Hematopoietic multipotent progenitor cell treated with erythropoietin and hydrocortisone succinate and interleukin-3 and kit ligand, for 8 days (in vitro differentiated cells): ENCODE data around the gene CAMK2G.
"Not testable (repeated sequence)": the region's sequence is repeated elsewhere in the genome, so short reads cannot be mapped to it uniquely, and the experiment has no call there.

ENCODE experiments used
- DNase-seq: peaks from one replicate; pipeline ENCODE4 v3.0.0-alpha.2; 2015

CAMK2G gene

DNA sequence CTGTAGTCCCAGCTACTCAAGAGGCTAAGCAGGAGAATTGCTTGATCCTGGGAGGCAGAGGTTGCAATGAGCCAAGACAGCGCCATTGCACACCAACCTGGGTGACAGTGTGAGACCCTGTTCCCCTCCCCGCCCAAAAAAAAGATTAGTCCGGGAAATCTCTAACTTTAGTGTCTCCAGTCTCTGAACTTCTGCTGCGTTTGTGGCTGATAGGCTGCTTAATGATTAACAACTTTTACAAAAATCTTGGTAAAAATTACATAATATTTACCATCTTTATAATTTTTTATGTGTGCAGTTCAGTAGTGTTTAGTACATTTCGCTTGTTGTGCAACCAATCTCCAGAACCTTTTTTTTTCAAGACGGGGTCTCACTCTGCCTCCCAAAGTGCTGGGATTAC lies 26.9 kb upstream of the CAMK2G start:
- DNase-seq: no peak

DNA sequence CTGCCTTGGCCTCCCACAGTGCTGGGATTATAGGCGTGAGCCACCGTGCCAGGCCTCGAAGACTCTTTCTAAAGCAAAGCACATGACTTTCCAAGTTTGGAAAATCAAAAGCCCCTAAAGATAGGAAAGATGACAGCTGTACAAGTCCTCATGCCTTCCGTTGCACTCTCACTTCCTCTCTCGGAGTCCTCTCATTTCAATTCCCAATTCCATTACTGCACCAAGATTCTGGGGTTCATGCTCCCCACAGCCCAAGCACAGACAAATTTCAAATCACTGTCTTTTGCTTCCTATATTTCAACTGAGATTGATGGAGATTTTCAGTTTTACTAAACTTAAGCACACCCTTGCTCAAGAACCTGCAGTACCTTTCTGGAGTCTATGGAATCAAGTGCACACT lies 25.7 kb upstream of the CAMK2G start:
- DNase-seq: no peak

DNA sequence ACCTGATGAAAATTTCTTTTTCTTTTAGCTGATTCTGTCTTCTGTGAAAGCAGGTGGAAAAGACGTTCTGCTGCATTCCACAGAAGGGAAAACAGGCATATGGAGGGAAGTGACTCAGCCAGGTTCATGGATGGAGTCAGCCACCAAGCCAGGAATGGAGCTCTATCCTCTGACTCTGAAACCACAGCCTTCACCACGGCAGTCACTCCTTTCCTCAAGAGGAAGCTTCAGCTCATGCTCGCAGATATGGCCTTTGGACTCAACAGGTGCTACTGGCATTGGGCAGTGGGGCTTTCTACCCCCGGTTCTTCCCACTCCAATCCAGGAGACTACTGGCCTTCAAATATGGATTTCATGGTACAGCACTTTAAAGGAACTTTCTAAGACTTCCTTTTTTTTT lies 25.1 kb upstream of the CAMK2G start:
- DNase-seq: no peak

DNA sequence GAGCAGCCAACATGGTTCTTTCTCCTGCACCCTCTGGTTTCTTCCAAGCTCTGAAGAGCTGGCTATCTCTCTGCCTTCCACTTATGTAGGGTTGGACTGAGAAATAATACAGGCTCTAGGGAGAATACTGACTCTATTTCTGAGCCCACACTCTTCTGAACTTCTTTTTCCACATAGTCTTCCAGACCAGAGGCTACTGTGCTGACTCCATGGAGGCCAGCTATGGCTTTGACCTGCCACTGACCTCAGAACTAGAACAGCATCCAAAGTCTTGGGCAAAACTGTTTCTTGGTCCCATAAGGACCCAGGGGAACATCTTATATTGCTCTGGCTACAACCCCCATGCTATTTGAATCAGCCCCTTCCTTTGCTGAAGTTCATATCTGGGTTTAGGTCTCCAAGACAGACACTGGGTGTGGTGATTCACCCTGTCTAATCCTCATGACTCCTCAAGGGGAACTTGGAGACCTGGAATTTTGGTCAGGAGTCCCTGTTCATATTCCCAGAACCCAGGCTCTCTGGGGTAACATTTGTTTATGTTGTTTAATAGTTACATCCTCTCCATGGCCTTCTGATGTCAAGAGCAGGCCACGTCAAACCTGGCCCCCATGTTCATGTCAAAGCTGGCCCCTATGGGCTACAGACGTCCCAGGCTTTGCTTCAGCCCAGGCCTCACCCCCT lies 24.5 kb upstream of the CAMK2G start:
- no peak for DNase-seq

DNA sequence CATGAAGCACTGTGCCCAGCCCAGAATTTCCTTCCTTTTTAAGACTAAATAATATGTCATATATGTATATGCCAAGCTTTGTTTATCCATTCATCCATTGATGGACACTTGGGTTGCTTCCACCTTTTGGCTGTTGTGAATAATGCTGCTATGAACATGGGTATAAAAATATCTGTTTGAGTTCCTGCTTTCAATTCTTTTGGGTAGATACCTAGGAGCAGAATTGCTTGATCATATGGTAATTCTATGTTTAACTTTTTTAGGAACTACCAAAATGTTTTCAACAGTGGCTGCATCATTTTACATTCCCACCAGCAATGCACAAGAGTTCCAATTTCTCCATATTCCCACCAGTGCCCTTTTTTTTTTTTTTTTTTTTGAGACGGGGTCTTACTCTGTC lies 23.3 kb upstream of the CAMK2G start:
- DNase-seq: no peak

- not testable (repeated sequence) for DNase-seq
Measured at GRCh38 chr10:73895381-73895780, 21.0 kb upstream of the CAMK2G start.

DNA sequence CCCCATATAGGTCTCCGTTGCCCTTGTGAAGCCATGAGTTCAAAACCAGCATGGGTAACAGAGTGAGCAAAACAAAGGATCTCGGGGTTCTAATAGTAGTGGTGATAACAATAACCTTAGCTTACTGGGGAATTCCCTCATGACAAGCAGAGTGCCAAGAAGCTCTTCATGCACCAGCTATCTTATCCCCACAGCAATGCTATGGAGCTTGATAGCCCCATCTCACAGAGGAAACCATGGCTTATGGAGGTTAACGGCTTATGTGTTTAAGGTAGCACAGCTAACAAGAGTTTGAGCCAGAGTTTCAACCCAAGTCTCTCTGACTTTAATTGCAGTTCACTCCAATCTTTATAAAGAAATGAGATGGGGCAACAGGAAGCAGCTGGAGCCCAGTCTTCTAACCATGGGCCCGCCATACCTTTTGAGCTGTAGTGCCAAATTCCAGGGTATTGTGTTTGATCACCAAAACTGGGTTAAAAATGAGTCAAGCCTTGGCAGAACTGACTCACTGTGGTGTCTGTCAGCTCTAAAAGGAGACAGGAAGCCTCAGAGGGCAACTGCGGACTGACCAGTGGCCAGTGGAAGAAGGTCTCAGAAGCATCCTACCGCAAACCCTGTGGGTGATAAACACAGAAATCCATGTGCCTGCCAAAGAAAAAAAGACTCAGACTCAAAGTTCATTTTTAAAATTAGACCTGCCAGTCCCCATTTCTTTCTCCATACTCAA lies 20.1 kb upstream of the CAMK2G start:
- DNase-seq: peak; percentile 82

- no peak for DNase-seq
Measured at GRCh38 chr10:73893426-73893825, 19.1 kb upstream of the CAMK2G start.

- DNase-seq: no peak
Measured at GRCh38 chr10:73892310-73893030, 18.1 kb upstream of the CAMK2G start.

DNA sequence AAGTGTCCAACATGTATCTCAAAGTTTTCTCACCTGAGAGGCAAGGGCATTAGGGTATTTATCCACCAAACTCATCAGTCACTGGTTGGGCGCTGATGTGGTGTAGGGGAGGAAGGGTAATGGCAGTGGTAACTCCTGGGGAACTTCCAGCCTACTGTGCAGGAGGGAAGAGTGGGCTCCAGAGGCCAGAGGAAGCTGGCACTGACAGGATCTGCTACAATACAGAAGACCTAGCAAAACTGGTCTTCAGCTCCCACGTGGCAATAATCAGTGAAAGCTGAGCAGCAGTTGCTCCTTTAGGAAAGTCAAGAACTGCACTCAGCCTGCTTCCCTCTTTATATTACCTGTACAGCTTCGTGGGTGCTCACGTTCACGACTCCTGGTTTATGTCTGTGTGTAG lies 17.2 kb upstream of the CAMK2G start:
- no peak for DNase-seq

- not testable (repeated sequence) for DNase-seq
Measured at GRCh38 chr10:73890830-73891229, 16.5 kb upstream of the CAMK2G start.

DNA sequence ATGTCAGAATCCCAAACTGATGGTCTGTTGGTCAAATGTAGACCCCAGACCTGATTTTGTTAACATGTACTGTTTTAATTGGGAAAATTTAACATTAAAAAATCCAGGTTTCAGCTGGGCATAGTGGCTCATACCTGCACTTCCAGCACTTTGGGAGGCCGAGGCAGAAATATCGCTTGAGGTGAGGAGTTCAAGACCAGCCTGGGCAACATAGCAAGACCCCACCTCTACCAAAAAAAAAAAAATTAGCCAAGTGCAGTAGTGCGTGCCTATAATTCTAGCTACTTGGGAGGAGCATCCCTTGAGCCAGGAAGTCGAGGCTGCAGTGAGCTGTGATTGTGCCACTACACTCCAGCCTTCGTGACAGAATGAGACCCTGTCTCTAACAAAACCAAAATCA lies 15.9 kb upstream of the CAMK2G start:
- no peak for DNase-seq

DNA sequence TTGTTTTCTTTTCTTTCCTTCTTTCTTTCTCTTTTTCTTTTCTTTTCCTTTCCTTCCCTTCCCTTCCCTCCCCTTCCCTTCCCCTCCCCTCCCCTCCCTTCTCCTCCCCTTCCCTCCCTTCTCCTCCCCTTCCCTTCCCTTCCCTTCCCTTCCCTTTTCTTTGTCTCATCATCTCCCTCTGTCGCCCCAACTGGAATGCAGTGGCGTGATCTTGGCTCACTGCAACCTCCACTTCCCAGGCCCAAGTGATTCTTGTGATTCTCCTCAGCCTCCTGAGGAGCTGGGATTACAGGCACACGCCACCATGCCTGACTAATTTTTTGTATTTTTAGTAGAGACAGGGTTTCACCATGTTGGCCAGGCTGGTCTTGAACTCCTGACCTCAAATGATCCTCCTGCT lies 15.1 kb upstream of the CAMK2G start:
- DNase-seq: not testable (repeated sequence)

GRCh38 chr10:73889014-73889413 lies 14.7 kb upstream of the CAMK2G start:
- peak; percentile 65 for DNase-seq

DNA sequence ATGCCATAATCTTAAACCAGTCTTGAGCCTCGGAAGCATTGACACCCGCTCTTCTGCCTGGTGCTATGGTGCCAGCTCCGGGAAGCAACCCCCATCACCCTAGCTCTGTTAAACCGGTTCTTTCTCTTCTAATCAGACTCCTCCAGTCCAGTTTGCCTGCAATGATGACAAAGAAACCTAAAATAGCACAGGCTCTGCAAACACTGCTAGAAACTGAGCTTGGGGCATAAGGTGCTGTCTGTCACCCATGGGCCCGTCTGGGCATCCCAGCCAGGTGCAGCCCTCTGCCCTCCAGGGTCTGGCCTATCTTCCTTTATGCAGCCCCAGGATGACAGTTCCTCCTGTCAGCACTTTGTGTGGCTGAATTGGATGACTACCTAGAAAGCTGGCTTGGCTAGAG lies 14.2 kb upstream of the CAMK2G start:
- no peak for DNase-seq

- peak; percentile 66 for DNase-seq
Measured at GRCh38 chr10:73887294-73888039, 13.1 kb upstream of the CAMK2G start.

GRCh38 chr10:73886661-73887293 lies 12.4 kb upstream of the CAMK2G start:
- DNase-seq: no peak

DNA sequence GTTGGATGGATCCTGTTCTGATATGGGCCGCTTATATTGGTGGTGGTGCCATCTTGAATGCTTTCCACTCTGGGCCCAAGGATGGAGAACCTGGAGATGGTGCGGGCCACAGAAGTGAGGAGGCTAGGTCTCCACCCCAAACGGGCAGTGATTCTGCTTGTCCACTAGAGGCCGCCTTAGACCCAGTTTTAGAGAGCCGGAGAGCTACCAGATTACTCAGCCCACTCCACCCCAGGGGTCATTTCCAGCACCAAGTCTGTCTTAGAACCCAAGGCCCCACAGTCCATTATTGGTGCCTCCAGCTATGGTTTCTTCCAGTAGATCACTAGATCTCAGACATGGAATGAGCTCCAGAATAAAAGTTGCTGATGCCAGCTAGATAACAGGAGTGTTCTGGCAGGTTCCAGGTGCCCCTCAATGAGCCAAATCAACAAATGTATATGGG lies 11.8 kb upstream of the CAMK2G start:
- peak; percentile 76 for DNase-seq

GRCh38 chr10:73884017-73884416 lies 9.7 kb upstream of the CAMK2G start:
- no peak for DNase-seq

DNA sequence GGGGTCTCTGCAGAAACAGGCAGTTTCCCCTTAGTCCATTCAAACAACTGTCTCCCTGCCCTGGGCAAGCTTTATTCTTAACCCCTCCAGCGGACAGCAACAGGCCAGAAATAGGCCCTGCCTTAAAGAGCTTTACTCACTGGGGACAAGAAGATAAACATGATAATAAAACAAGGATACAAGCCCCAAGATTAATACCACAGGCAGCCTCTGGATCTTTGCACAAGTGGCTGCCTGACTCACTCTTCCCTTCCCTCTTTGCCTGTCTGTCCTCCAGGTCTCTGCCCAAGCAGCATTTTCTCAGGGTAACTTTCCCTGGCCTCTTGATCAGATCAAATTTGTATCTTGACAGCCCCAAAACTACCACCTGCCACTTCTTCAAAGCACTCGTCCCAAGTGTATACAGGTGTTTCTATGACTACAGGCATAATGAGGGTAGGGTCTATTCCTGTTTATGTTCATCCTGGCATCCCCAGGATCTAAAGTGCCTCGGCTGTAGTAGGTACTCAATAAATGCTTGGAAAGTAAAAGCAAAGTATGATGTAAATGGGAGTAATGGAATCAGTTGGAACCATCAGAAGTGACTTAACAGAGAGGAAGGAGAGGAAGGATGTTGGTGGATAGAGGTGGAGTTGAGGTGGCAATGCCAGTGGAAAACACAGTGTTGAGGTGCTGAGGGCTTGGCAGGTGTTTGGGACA lies 7.0 kb upstream of the CAMK2G start:
- no peak for DNase-seq

DNA sequence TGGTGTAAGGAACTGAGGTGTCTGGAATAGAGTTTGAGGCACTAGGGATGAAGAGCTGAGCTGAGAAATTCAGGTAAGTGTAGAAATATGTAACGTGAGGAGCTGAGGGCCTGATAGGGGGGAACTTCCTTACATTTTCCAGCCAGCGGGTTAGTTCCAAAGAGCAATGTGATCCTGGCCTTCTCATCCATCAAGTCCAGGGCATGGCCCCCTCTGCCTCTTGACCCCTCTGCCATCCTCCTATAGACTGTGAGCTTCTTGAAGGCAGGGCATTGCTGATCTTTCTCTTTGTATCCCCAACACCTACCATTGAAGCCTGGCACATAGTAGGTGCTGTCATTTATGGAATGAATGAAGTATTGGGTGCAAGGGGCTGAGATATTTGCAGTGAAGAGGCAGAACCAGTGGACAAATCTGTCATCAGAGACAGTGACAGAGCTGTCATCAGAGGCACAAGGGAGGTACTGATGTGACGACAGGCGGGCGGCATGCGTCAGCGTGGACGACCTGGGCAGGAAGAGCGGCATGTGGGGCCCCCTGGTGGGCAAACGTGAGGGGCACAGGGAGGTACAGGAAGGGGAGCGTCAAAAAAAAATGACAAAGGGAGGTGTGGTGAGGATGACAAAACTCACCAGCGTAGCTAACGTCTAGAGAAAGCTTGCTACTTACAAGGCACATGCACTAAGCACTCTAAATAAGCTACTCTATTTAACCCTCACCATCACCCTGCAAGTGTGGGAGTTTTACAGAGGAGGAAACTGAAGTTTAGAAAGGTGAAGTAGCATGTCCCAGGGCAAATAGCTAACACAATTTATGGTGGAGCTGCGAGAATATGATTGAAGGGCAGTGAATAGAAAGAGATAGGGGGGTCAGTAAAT lies 5.2 kb upstream of the CAMK2G start:
- DNase-seq: peak; percentile 91
